HG02943 (cell line): Measurements from ENCODE around the gene DCP1A.

Experiments used
- ATAC-seq: cut with Tn5 transposase; IDR thresholded peaks from one replicate; pipeline ENCODE4 v1.9.1; 2021; ENCODE audit warnings: mild to moderate bottlenecking, low read depth, moderate library complexity; ENCODE audit not compliant: unreplicated experiment

DCP1A gene

DNA sequence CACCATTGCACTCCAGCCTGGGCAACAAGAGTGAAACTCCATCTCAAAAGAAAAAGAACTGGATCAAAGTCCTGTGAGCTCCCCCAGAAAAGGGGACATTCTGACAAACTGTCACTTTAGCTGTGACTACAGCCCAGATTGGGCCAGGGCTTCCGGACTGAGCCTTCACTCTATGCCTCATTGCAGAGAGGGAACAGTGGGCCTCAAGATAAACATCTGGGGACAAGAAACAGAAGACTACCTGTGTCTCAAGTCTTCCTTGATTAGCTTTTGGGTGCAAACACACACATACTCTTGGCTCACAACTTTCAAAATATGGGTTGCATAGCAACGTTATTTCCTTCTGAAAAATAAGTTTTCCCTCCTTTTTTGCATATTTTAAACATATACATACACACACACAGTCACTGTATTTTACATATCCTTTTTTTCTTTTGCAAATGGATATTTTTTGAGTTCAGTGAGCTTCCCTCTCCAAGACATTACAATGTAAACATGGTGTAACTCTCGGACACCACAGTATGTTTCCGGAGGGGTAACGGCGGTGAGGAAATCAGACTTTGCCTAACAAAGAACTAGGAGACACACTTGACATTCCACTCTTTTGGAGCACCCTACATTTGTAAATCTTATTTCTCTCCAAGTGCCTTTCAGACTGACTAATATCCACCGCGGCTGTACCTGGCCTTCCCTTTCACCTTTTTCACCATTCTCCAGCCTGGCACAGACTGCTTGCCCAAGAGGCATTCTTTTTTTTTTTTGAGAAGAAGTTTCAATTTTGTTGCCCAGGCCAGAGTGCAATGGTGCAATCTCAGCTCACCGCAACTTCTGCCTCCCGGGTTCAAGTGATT lies 95.0 kb downstream of the DCP1A start:
- ATAC-seq: no peak

DNA sequence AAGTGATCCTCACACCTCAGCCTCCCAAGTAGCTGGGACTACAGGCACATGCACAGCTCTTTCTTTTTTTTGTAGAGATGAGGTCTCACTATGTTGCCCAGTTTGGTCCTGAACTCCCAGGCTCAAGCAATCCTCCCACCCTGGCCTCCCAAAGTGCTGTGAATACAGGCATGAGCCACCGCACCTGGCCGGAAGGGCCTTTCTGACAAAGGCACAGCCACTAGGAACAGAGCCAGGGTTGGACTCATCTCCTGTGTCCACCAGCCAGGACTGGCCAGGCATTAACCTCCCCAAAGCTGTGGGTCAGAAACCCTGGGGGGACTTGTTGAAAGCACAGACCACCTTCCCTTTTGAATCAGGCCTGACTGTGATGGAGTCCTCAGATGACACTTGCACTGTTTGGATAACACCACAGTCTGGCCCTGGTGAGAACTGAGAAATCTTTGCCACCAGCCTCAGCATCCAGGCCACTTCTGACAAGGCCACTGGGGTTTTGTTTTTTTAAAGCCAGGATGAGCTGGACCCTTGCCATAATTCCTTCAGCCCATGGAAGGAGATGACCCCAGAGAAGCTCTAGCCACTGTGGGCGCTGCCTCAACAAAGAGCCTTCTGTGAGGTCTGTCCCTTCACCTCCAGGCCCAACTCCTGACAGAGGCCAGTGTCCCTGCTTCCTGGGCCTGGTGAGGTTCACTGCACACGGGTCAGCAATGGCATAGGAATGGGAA lies 96.3 kb downstream of the DCP1A start:
- ATAC-seq: no peak

DNA sequence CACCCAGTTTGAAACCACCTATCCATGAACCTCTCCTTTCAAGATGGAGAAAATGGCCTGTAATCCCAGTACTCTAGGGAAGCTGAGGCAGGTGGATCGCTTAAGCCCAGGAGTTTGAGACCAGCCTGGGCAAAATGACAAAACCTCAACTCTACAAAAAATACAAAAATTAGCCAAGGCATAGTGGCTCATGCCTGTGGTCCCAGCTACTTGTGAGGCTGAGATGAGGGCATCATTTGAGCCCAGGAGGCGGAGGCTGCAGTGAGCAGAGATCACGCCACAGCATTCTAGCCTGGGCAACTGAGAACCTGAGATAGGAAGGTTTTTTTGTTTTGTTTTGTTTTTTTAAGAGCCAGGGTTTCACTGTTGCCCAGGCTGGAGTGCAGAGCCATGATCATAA lies 96.9 kb downstream of the DCP1A start:
- ATAC-seq: no peak

DNA sequence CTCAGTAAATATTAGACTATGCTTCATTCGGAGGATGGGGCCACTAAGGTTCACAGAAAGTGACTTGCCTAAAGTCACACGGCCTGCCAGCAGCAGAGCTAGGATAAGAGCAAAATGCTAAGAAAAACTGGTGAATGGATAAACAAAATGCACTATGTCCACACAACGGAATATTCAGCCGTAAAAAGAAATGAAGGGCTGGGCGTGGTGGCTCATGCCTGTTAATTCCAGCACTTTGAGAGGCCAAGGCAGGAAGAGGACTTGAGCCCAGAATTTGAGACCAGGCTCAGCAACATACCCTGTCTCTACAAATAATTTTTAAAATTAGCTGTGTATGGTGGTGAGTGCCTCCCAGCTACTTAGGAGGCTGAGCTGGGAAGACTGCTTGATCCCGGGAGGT lies 99.2 kb downstream of the DCP1A start:
- ATAC-seq: no peak

DNA sequence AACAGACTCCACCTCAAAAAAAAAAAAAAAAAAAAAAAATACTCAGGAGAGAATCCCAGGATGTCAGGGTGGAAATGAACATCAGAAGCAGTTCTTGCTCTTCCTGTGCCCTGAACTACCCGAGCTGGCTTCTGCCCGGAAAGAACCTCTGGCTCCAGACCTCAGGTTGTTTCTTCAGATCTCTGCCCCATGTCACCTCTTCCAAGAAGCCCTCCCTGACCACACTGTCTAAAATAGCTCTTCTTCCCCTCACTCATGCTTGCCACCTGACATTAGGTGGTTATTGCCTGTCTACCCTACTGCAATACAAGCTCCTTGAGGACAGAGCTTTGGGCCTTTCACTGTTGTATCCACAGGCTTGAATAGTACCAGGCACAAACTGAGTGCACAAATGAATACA lies 99.7 kb downstream of the DCP1A start:
- no peak for ATAC-seq

DNA sequence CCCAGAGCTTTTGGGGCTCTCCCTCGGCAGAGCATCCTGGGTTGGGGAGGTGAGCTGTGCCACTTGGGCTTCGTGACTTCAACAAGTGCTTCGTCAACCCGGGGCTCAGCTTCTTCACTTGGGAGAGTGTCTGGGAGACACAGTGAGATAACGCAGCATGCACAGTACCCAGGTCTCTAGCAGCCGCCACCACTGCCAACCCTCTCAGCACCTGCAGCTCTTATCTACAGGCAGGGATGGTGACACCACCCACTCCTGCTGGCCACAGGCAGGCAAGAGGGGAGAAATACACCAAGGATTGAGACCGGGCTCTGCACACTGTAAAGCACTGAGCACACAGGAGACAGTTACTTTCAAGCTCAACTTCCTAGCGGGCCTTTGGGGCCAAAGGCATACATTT lies 103.1 kb downstream of the DCP1A start:
- no peak for ATAC-seq

DNA sequence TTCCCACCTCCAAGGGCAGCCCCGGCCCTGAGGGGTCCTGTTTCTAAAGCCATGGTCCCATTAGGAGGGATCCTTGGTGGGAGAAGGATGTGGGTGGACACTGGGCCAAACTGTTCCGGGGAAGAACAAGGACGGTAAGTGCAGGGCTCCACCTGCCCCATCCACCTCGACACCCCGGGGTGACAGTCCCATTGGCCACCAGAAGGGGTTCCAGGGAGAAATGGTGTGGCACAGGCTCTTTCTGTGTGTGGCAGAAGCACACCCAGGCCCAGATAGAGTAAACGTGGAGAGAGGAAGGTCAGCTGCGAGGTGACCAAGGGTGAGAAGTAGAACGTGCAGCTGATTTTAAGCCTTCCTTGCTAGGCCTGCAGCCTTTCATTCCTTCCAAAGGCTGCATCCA lies 103.6 kb downstream of the DCP1A start:
- ATAC-seq: no peak

DNA sequence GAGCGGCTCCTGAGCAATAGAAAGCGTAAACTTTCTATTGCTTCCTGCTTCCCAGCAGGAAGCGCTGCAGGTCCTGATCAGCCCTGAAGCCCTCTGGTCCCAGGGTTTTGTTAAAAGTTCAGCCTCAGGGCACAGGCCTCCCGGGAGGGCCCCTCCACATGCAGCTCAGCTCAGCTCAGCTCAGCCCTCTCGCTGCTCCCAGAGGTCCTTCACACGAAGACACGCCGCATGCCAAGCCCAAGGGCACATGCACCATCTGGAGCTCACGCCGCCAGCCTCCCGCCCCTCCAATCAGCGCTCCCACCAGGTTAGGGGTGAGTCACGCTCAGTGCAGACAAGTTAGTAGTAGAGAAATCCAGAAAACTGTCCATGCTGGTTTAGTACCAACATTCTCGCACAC lies 104.2 kb downstream of the DCP1A start:
- ATAC-seq: no peak

DNA sequence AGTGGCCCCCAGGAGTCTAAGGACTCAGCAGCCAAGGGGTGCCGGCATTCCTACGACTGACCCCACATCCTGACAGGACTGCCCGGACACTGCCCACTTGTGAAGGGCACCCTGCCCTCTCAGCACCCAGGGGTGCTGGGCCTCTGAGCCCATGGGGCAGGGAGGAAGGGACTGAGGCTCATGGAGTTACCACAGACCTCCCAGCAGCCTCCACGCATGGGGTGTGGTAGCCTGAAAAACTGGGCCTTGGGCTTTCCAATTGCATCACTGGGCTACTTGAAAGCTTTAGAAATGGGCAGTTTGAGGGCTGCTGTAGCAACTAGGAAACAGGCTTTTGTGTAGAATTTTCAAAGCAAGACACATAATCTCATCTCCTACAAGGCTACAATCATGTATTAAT lies 104.7 kb downstream of the DCP1A start:
- no peak for ATAC-seq

DNA sequence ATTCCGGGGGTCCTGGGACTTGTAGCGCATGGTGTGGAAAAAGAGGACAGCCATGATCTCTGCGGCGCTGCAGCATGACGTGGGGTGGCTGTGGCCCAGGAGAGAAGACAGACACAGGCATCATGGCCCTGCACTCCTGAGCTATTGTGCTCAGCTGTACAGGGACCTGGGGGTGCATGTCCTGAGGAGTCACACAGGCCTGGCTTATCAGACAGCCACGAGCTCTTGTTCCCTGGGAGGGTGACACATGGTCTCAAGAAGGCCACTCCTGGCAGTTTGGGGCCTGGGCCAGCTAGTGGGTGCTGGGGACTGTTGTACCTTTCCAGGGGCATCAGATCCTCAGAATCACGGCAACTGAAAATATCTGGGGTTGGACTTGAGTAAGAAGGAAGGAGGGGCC lies 105.2 kb downstream of the DCP1A start:
- no peak for ATAC-seq

DNA sequence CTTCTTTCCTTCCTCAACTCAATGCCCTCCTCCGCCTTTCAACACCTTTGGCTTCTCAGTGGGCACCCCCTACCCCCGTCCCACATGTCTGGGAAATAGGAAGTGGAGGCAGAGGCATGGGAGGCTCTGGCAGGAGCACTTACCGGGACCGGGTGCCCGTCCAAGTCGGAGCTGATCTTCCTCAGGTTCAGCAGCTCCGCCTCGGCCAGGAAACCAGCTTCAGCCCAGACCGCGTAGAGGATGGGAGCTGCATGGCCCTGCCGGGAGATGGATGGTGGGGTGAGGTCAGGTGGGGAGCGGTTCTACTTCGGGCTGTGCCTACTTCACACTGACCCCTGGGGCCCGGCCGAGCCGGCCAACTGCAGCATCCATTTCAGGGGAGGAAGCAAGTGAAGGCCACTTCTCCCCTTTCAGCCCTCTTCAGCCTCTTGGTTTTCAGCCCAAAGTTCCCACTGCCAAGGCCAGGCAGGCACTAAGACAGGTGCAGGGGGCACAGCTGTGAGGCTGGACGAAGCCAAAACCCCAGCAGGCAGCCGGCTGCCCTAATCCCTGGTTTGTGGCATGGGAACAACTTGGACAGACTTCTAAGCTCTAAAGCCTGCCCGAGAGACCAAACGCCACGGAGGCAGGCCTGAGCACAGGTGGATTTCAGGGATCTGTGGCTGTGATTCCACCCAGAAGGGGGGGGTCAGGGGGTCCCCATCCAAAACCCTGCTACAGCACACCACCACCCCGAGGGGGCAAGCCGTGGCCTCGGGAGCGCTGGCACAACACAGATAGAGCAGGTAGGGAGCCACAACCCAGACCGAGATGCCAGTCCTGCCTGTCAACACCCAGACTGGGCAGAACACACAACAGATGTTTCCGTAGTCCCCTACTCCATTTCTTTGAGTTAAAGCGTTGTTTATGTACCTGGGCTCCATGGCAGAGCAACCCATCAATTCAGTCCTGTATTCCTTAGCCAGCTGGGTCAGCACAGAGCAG lies 106.1 kb downstream of the DCP1A start:
- ATAC-seq: no peak

DNA sequence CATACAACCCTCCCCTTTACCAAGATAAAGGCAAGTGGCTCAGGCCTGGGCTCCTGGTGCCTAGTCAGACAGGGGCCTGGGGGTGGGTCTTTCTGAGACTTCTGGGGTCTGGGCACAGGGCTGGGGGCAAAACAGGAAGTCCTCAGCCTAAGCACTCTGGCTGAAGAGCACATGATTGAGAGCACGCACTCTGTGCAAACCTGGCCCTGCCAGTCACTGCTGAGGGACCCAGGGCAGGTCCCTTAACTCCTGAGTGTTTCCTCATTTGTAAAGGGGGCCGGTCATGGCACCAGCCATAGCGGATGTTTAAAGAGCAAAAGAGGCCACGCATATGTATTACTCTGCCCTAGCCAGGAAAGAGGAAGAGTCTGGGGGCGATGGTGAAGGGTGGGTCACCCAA lies 107.5 kb downstream of the DCP1A start:
- no peak for ATAC-seq

DNA sequence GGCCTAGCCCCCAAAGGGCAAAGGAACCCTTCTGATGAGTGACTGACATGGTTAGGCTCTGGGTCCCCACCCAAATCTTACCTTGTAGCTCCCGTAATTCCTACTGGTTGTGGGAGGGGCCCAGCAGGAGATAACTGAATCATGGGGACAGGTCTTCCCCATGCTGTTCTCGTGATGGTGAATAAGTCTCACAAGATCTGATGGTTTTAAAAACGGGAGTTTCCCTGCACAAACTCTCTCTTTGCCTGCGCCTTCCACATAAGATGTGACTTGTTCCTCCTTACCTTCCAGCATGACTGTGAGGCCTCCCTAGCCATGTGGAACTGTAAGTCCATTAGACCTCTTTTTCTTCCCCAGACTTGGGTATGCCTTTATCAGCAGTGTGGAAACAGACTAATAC lies 108.5 kb downstream of the DCP1A start:
- no peak for ATAC-seq

DNA sequence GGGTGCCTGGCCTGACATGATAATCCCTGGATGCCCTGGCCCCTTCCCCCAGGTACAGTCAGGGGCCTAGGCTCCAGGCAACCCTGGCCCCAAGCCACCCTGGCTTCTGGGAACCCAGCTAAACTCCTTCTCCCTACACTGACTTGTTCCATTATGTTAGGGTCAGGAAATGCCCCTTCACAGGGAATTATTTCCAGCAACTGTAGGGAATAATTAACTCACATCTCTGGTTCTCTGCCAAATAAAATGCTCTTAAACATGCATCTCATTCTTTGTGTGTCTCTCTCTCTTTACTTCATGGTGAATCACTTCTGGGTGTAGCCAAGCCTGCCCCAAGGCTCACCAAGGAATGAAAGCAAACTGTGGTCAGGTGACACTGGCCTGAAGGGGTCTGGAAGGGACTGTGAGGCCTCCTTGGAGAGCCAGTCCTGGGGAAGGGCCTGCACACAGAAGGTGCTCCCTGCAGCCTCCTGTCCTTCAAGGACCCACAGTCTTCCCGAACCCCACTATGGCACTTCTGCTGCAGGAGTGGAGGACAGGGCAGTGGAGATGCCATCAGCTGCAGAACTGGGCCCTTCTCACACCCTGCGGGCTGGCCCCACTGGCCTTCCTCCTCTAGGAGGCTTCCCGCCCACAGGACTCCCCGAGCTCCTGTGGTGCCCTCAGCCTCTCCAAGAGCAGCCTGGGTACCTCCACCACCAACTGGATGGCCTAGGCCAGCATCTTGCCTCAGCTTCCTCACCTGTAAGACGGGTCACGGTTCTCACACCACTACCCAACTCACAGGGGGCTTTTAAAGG lies 109.1 kb downstream of the DCP1A start:
- ATAC-seq: no peak

DNA sequence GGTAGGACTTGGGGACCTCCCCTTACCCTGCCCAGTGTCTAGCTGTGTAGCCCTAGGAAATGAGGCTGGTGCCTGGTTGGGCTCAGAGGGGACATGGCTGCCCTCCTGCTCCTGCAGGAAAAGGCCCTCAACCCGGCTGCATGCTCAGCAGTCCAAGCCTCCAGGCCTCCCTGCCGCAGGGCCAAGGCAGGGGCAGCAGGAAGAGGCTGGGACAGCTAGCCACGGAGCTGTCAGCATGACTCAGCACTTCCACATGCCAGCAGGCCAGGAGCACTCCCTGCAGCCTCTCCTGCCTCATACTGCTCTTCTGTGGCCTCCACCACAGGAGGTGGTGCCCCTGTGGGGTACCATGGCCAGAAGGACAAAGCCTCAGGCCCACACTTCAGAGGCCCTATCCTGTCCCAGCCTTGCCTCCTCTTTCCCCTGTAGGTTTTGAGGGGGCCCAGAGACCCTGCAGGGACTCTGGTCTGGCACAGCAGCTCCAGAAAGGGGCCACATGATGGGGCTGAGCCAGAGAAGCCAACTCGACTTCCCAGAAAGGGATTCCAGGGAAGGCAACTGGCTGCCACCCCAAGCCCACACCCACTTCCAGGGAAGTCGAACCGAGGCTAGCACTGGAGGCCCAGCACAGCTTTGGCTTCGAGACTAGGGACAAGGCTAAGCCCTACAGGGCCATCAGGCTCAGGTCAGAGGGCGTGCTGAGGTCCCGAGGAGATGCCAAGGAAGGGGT lies 111.1 kb downstream of the DCP1A start:
- no peak for ATAC-seq

DNA sequence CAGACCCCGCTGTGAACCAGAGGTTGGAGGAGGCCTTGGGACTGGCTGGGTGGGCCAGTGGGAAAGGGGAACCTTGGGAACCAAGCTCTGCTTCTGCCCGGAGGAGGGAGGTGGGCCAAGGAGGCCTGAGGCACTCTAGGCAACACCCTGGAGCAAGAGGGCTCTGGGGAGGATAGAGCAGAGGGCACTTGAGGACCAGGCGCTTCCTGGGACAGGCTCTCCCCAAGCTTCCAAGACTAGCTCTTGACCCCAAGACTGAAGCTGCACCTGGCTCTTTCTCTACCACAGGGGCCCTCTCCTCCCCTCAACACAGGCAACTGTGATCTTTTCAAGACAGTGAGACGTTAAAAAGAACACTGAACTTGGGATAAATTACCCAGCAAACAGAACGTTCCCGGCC lies 111.8 kb downstream of the DCP1A start:
- ATAC-seq: no peak

DNA sequence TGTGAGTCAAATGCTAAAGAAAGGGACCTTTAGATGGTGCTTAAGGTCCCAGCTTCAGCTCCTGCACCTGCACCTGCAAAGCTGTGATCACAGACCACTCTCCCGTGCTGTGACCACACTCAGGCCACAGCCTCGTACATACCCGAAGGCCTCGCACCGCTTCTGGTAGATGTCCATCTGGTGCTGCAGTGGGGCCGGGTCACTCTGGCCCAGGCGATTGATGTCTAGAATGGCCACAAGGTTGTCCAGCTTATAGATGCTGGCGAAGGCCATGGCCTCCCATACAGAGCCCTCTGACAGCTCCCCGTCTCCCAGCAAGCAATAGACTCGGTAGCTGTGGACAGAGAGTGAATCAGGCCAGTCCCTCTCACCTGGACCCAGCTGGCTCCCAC lies 112.5 kb downstream of the DCP1A start:
- no peak for ATAC-seq

DNA sequence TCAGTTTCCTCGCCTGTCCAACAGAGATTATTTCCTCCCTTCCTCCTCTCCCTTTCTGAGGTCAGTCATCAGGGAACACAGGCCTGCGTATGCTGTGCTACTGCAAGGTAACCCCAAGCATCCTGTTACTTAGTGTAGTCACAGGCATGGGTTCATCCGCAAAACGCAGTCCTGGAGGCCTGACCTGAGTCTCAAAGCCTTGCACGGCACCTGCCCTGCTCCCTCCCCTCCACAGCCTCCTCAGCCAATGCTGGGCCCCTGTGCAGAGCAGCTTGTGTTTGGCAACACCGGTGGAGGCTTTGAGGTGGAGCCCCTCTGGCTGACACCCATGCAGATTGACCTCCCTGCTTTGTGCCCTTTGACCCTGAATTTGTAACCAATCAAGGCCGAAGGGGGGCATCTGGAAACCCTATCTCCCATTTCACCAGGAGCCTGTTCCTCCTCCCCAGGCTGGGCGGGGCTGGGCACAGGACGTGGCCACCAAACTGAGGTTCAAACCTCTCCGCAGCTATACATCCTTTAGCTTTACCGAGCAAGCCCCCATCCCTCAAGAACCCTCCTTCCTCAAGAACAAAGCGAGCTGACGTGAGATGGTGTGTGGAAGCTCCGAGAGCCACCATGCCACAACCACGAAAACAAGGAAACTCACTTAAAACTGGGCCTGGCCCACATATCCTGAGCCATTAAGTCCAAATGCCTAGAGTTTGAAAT lies 113.1 kb downstream of the DCP1A start:
- no peak for ATAC-seq
